Stimulated activated CD8-positive, alpha-beta memory T cell treated with anti-CD3 and anti-CD28 coated beads, Interleukin-4, amount 100 ng/mL, for 48 hours (primary cell): ENCODE measurements around the gene HECW1.

ENCODE experiments used
- DNase-seq: peaks from one replicate; pipeline ENCODE4 v3.0.0-alpha.2; 2020

HECW1 gene

DNA sequence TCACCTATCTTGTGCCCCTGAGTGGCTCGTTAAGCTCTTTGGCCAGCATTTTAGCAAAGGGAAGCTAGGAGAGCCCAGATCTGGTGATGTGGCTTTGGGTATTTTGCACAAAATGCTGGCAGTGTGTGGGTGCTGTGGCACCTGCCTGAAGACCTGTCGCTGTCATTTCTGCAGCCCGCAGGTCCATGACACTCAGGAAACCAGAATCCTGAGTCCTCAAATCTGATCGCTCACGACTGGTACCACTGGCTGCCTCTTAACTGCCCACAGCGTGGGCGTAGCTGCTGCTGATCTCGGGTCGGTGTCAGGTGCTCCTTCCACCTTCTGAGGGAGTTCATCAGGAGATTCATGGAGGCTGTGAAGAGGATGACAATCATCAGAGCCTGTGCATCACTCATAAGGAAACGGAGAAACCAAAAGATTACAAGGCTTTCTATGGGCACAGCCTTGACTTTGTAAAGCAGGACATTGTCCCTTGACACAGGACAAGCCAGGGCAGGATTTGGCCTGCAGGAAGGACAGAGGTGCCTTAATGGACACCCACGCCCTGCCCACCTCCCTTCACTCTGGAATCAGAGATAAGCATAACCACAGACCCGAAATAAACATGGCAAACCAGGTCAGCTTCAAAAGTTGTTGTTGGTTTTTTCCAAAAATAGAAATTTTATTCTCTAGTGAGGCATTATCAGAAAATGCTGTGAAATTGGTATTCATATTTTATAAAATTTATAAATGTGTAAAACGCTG is 399.5 kb downstream of the HECW1 start:
- no peak for DNase-seq

GRCh38 chr7:43513251-43513650 is 400.8 kb downstream of the HECW1 start:
- no peak for DNase-seq

DNA sequence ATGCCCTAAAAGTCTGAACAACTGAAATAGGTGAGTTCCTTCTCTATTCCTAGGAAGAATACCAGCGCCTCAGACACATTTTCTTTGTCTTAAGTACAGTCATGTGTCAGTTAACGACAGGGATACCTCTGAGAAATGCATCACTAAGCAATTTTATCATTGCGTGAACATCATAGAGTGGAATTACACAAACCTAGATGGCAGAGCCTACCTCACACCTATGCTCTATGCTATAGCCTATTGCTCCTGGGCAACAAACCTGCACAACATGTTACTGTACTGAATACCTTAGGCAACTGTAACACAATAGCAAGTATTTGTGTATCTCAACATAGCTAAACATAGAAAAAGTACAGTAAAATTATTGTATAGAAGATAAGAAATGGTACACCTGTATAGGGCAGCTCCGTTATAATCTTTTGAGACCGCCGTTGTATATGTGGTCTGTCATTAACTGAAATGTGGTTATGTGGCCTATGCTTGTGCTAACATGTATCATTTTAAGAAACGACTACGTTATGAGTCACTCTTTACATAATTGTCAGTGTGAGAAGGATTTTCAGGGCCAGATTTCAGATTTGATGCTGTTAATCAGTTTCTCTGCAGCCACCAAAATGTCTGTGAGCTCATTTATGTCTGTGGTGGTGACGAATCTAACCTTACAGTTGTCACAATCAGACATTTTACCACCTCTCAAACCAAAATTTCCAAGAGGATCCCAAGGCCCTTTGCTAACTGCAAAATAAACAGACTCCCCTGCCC is 404.3 kb downstream of the HECW1 start:
- no peak for DNase-seq

DNA sequence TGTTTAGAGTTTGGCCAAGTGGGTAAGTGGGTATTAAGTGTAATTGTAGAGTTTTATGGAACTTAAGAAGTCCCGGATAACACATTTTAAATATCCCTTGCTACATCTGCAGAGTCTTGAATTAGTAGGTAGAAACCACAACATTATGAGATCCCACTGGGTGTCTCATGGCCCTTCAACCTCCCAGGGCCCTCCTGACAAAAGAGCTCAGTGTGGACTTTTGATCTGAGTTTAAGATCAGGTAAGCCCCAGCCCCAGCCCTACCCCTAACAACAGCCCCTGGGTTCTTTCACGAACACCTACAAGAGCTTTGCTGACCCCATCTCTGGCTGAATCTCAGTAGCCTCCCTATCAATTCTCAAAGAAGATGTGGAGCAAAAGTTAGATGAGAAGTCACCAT is 405.0 kb downstream of the HECW1 start:
- no peak for DNase-seq

DNA sequence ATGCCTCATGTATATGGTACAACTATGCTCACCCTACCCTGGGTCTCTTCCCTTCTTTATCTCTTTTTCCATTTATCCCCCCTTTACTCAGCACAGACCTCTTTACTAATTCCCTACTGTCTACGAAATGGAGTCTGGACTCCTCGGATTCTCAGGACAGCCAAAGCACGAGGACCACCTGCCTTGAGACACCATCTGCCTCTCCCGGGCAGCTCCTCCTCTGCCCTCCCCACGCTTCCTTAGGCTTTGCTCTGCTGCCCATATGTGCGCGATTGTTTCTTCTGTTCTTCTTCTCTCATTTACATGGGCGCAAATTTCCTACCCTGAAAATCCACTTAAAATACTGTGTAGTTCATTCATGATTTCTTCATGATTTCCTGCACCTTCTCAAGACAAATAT is 407.8 kb downstream of the HECW1 start:
- no peak for DNase-seq

DNA sequence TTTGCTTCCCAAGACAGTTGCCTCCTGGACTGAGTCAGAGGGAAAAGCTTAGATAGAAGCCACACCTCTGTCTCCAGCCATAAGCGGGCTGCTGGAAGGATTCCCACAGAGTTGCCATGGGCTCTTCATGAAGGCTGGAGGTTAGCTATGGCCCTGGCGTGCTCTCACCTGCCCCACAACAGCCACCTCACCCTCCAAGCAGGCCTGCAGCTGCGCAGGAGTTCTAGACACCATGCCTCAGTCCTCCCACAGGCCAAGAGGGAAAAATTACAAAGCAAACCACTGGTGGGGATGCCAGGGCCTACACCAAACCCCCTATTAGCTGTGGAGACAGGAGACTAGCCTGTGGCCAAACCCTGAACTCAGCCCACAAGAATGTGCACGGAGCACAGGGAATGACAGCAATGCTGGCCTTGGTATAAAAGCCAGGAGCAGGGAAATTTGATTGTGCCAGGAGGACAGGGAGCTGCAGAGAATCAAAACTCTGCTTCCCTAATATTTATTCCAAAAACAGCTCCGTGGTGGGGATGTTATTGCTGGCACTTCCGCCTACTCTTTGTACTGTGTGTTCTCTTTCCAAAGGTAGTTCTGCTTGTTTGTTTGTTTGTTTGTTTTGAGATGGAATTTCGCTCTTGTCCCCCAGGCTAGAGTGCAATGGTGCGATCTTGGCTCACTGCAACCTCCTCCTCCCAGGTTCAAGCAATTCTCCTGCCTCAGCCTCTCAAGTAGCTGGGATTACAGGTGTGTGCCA is 410.1 kb downstream of the HECW1 start:
- DNase-seq, result no peak

GRCh38 chr7:43528576-43529354 is 416.3 kb downstream of the HECW1 start:
- no peak for DNase-seq

DNA sequence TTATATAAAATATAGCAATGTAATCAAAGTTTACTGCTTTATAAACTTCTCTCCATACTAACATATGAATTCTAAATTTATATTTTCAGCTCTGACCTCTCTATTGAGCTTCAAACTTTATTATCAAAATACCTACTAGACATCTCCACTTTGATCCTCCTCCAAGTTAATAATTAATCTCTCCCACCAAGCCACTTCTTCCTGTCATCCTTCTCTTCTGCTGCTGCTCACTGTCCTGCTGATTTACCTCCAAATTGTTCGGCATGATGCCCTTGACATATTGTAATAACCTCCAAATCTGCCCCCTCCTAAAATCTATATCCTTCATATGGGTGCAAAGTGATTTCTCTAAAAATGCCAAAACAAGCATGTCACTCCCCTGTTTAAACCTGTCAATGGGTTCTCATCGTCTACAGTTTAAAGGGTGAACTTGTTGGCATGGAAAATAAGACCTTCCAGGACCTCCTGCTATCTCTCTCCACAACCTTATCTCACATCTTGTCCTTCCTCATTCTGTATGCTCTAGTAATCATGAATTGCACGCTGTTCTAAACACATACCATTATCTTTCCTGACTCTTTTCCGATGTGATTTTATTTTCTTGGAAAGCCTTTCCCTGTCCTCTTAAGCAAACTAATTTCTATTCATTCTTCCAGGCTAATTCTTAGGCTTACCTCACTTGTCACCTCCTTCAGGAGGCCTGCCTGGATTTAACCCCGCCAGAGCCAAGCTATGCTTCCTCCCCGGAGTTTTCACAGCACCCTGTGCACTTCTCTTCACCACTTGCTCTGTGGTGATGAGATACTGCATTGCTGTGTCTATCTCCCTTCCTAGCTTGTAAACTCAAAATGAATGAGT is 418.3 kb downstream of the HECW1 start:
- no peak for DNase-seq

GRCh38 chr7:43531700-43532099 is 419.3 kb downstream of the HECW1 start:
- DNase-seq, result no peak

DNA sequence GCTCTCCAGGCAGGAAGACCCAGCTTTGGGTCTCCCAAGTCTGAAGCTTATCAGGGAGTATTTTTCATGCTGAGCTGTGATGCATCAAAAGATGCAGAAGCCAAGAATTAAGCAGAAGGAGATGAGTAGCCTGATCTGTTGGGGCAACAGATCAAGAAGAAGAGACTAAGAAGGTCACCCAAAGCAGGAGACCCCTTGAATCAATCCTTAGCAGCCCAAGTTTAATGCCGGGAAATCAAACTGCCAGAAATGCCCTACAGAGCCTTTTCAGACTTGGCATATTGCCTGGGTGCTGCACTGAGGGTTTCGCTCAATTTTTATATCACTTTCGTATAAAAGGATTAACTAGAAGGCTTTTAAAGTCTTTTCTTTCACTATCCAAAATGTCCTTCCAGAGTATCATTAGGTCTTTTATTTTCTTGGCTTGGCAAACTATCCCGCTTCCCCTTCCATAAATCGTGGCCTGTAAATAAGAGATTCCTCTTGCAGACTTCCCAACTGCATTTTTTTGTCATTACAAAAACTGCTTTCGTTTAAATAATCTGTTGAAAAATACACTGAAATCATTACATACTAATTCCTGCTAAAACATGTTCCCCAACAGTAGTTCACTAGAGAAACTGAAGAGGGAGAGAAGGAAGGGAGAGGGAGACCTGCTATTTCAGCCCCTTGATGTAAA is 421.5 kb downstream of the HECW1 start:
- no peak for DNase-seq

DNA sequence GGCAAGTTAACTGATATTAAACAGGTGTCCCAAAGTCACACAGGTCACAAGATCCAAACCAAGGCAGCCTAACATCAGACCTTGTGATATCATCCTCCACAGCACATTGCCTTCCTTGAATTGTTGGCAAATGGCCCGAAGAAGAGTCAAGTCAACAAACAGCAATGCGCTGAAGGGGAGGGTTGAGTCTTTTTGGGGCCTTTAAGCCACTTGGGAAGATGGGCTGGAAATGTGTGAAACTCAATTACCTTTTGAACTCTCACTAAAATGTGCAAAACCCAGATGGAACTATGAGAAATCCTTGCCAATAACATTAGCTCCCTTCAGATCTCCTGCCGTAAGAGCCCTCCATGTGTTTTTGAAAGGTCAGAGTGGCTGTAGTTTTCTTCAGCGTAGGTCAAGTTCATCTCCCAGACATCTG is 422.6 kb downstream of the HECW1 start:
- DNase-seq, result no peak

DNA sequence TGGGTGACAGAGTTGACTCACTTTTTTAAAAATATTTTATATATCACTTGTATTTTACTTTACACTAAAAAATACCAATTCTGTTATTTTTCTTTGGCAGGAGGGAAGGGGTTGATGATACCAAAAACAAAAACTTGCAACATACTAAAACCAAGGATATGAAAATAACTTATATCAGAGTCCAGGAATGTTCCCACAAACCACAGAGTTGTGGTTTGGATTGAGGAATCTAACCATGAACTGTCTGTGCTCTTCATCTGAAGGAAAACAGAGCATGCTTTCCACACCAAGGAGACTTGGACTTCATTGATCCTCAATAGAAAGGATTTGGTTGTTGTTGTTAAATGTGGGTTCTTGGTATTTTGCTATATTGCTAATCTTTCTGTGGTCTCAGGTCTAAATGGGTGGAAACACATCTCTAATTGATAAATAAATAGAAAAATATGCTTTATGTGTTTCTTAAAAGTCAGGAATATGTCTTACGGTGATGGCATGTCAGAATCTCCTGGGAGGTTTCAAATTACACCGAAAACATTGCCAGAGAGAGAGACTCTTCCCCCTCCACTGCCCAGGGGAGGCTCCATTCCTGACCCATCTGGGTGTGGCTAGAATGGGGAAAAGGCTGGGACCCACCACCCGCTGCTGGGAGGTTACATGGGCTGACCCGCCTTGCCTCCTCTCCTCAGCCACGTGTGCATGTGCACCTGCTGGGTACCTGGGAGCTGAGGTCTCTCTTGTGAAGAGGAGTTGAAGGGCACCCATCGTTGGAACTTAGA is 423.6 kb downstream of the HECW1 start:
- no peak for DNase-seq

DNA sequence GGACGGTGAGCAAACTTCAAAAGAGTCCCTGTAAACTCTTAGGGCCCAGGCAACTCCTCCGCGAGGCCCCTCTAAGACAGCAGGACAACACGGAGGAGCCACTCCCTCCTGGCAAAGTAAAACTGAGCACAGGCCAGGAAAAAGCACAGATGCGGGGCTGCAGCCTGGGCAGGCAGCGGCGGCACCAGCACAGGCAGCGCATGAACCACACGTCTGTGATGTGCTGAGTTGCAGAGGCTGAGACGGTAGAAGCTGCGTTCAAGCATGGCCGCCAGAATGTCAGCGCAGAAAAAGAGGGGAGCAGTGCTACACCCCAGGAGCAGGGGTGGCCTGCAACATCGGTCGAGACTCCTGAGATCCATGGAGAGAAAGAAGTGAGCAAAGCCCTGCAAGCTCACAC is 424.3 kb downstream of the HECW1 start:
- no peak for DNase-seq

DNA sequence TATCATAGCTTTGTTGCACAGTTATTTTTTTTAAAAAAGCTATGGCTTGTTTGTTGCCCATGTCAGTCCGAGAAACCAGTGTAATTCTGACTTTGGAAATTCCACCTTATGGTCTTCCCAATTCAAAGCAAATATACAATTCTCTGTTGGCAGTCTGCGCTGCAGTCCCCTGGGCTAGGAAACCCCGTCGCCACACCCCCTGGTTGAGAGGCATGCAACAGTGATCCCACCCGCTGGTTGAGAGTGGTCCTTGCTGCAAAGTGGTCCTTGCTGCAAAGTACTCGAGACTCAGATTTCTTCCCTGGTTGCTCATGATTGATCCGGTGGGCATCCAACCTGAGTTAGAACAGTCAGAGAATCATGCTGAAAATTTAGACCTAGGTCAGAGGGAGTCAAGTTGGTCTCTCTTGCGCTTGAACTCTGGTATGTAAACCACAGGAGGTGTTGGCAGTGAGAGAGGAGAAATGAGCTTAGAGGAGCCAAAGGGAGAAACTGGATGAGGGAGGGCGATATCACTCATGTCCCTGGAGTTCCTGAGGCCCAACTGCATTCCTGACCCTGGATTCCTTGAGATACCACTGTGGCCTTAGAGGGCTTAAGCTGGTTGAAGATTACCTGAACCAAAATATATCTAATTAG is 425.4 kb downstream of the HECW1 start:
- no peak for DNase-seq

GRCh38 chr7:43538404-43538771 is 425.9 kb downstream of the HECW1 start:
- no peak for DNase-seq

DNA sequence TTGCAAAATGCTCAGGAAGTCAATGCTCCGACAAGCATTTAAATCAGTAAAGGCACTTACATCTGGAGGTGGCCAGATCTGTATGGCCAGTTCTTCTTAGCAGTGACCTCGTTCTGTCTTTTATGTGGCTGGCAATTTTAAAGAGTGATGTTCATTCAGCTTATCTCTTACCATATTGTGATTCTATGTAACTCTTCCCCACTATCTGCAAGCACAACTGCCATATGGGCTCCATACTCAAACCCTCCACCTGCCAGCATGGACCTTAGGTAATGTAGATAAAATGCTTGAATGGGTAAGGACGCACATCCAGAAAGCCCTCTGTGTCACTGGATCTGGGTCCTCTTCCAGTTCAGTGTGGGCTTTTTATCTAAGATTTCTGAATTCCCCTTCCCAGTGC is 428.0 kb downstream of the HECW1 start:
- DNase-seq, result no peak

DNA sequence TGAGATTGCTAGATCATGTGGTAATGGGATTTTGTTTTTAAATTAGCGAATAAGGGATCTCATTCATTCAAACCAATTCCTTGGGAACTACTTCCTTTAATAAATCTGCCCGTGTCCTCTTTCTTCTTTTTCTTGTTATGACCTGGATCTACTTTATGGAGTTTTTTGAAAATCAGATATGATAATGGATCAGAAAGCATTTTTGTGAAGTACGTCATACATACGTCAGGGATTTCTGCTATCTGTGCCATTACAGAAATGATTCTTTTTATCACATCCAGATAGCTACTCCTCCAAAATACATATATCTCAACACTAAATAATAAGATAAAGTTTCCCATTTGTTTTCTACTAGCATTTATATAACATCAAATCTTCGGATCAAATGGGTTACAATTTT is 430.3 kb downstream of the HECW1 start:
- no peak for DNase-seq

DNA sequence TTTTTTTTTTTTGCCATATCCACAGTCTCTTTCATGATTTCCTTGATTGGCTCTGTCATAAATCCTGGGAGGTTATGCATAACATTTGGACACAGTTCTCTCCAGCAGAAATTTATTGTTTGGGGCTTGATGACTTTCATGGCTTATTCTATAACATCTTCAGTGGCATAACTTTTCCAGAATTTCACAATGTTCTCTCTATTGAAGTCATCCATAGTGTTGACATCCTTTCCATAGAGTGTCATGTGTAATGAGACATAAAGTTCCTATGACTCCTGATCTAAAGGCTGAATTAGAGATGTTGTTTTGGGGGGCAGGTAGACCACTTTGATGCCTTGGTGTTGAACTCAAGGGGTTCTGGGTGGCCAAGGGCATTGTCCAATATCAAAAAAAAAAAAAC is 433.8 kb downstream of the HECW1 start:
- DNase-seq, result no peak

DNA sequence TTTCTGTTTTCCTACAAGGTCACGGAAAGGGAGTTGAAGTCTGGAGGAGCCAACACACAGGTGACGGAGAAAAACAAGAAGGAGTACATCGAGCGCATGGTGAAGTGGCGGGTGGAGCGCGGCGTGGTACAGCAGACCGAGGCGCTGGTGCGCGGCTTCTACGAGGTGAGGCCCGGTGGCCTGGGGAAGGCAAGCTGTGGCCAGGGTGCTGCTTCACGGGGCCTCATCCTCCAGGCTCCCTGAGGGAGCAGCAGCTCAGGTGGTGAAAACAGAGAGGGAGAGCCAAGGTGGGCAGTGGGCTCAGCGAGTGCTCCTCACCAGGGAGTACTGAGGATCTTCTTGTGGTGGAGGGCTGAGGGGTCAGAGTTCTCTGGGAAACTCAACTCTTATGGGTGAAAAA is 438.0 kb downstream of the HECW1 start:
- DNase-seq, result no peak

DNA sequence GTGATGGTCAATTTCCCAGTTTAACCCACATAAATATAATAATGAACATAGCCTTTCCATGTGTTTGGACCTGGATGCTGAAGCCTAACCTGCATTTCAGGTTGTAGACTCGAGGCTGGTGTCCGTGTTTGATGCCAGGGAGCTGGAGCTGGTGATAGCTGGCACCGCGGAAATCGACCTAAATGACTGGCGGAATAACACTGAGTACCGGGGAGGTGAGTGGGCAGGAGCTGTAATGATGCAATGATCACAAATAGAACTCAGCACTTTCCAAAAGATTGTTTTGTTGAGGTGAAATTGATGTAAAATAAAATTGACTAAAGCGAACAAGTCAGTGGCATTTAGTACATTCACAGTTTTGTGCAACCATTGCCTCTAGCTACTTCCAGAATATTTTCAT is 439.7 kb downstream of the HECW1 start:
- DNase-seq, result no peak
